HG03135 (cell line): ENCODE results near the gene COBL.

Source experiments
- ATAC-seq: cut with Tn5 transposase; IDR thresholded peaks from one replicate; pipeline ENCODE4 v1.9.1; 2021; ENCODE audit warnings: mild to moderate bottlenecking, moderate library complexity; ENCODE audit not compliant: unreplicated experiment

COBL gene

GRCh38 chr7:51256209-51256781 is 60.3 kb downstream of the COBL start:
- ATAC-seq, result no peak

- no peak for ATAC-seq
Observed at GRCh38 chr7:51255536-51256208, 60.9 kb downstream of the COBL start.

- no peak for ATAC-seq
Observed at GRCh38 chr7:51255036-51255435, 61.6 kb downstream of the COBL start.

GRCh38 chr7:51253157-51253556 is 63.5 kb downstream of the COBL start:
- ATAC-seq, result no peak

GRCh38 chr7:51251290-51251689 is 65.3 kb downstream of the COBL start:
- no peak for ATAC-seq

- ATAC-seq, result no peak
Observed at GRCh38 chr7:51250512-51250911, 66.1 kb downstream of the COBL start.

GRCh38 chr7:51249991-51250390 is 66.6 kb downstream of the COBL start:
- ATAC-seq, result no peak

GRCh38 chr7:51249187-51249945 is 67.2 kb downstream of the COBL start:
- no peak for ATAC-seq

- ATAC-seq, result no peak
Observed at GRCh38 chr7:51246258-51247245, 70.1 kb downstream of the COBL start.

- ATAC-seq, result no peak
Observed at GRCh38 chr7:51244885-51245284, 71.7 kb downstream of the COBL start.

GRCh38 chr7:51244053-51244452 is 72.6 kb downstream of the COBL start:
- no peak for ATAC-seq

GRCh38 chr7:51243631-51244030 is 73.0 kb downstream of the COBL start:
- ATAC-seq, result no peak

GRCh38 chr7:51242881-51243518 is 73.6 kb downstream of the COBL start:
- no peak for ATAC-seq

GRCh38 chr7:51242007-51242691 is 74.5 kb downstream of the COBL start:
- no peak for ATAC-seq

- no peak for ATAC-seq
Observed at GRCh38 chr7:51240868-51241267, 75.7 kb downstream of the COBL start.

- no peak for ATAC-seq
Observed at GRCh38 chr7:51239691-51240090, 76.9 kb downstream of the COBL start.

- ATAC-seq, result no peak
Observed at GRCh38 chr7:51238981-51239495, 77.6 kb downstream of the COBL start.

- no peak for ATAC-seq
Observed at GRCh38 chr7:51237446-51238133, 79.0 kb downstream of the COBL start.

- ATAC-seq, result no peak
Observed at GRCh38 chr7:51236470-51237132, 80.0 kb downstream of the COBL start.
